ENCODE measurements around the gene CYP1B1. TPM values are rescaled to one million over a fixed set of nuclear protein-coding genes. Genes with fewer than 3 reads are reported as not detected.
"Not testable (repeated sequence)": the region's sequence is repeated elsewhere in the genome, so short reads cannot be mapped to it uniquely, and the experiment has no call there.

Gene CYP1B1
- polyA plus RNA-seq, 1 donor = 3.0 TPM

DNA sequence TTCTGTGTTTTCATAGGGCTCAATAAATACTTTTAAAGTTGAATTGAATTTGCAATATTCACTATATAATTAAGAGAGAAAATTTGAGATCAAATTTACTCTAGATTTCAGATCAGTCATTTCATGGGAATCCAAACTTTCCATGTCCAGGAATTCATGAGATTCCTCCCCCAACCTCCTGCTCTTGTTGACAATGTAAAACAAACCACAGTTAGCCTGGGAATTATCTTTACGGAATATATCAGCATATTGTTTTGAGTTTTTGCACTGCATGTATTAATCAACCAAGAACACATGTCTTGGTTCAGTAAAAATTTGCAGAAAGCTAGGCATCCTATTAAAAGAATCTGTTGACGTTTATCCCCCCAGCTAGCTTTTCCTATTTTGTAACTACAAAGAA lies 42.3 kb downstream of the CYP1B1 start:
- no peaks in the 10 kb centered on the region for H3K9me3 ChIP-seq (ENCODE audit: control insufficient read depth, low read depth, low read length)
- no peaks in the 10 kb centered on the region for H3K4me1 ChIP-seq (ENCODE audit: control insufficient read depth, insufficient read depth, low read length)
- H3K36me3 ChIP-seq (ENCODE audit: control insufficient read depth, insufficient read depth, low read length) = no peaks in the 10 kb centered on the region
- no peak overlapping the region for H3K27ac ChIP-seq (ENCODE audit: low read length)
- H3K4me3 ChIP-seq (ENCODE audit: low read length) = no peak overlapping the region
- DNase-seq = no peak
- 100% methylated on average over 1 of the region's 2 CpGs for WGBS (ENCODE audit: insufficient coverage, low lambda C conversion rate)
- peaks cover 8% of the 10 kb centered on the region for H3K27me3 ChIP-seq (ENCODE audit: control insufficient read depth, insufficient read depth, low read length)

DNA sequence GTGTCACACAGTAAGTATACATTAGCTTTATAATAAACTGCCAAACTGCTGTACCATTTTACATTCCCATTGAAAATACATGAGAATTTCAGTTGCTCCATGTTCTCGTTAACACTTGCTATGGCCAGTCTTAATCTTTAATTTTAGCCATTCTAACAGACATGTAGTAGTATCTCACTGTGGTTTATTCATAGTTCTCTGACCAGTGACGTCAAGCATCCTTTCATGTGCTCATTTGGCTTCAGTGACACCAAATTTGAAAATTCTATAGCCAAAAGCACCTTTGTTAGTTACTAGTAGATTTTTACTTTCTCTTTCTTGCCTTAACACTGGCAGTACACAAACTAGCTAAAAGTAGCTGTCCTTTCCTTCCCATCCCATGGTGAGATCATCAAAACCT lies 43.0 kb downstream of the CYP1B1 start:
- Histone ChIP-seq H3K4me3 (ENCODE audit: low read length) (no peak overlapping the region), H3K36me3 (ENCODE audit: control insufficient read depth, insufficient read depth, low read length) (no peaks in the 10 kb centered on the region), H3K4me1 (ENCODE audit: control insufficient read depth, insufficient read depth, low read length) (no peaks in the 10 kb centered on the region), H3K27ac (ENCODE audit: low read length) (no peak overlapping the region), H3K27me3 (ENCODE audit: control insufficient read depth, insufficient read depth, low read length) (peaks cover 1% of the 10 kb centered on the region), H3K9me3 (ENCODE audit: control insufficient read depth, low read depth, low read length) (no peaks in the 10 kb centered on the region)
- no peak for DNase-seq
- WGBS (ENCODE audit: insufficient coverage, low lambda C conversion rate) = 80% methylated on average over 1 of the region's 2 CpGs

- Histone ChIP-seq H3K36me3 (ENCODE audit: control insufficient read depth, insufficient read depth, low read length) (no peaks in the 10 kb centered on the region), H3K4me1 (ENCODE audit: control insufficient read depth, insufficient read depth, low read length) (no peaks in the 10 kb centered on the region), H3K9me3 (ENCODE audit: control insufficient read depth, low read depth, low read length) (no peaks in the 10 kb centered on the region), H3K27ac (ENCODE audit: low read length) (no peak overlapping the region), H3K27me3 (ENCODE audit: control insufficient read depth, insufficient read depth, low read length) (no peaks in the 10 kb centered on the region), H3K4me3 (ENCODE audit: low read length) (no peak overlapping the region)
- DNase-seq = no peak
- no CpG with 5 or more reads among the region's 1 CpG for WGBS (ENCODE audit: insufficient coverage, low lambda C conversion rate)
Measured at GRCh38 chr2:38030635-38031355, 45.2 kb downstream of the CYP1B1 start.

GRCh38 chr2:38029512-38029911 lies 46.4 kb downstream of the CYP1B1 start:
- WGBS (ENCODE audit: insufficient coverage, low lambda C conversion rate) = 86% methylated on average over 1 of the region's 5 CpGs

DNA sequence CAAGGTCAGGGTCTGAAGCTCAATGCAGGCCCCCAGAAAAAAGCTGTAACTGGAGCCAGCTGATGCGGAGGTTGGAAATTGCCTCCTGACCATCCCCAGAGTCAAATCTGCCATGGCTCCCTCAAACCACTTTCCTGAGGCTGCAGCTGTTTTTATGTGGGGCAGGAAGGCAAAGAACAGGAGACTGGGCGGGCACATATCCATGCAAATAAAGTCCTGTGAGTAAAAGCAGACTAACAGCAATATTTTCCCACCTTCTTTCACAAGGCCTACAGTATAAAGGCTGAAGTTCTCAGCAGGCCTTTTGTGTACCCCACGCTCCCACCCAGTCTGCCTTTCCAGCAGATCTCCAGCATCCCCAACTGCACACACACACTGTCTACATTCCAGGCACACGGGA lies 47.1 kb downstream of the CYP1B1 start:
- Histone ChIP-seq H3K36me3 (ENCODE audit: control insufficient read depth, insufficient read depth, low read length) (no peaks in the 10 kb centered on the region), H3K27ac (ENCODE audit: low read length) (no peak overlapping the region), H3K9me3 (ENCODE audit: control insufficient read depth, low read depth, low read length) (no peaks in the 10 kb centered on the region), H3K4me1 (ENCODE audit: control insufficient read depth, insufficient read depth, low read length) (no peaks in the 10 kb centered on the region), H3K4me3 (ENCODE audit: low read length) (no peak overlapping the region), H3K27me3 (ENCODE audit: control insufficient read depth, insufficient read depth, low read length) (no peaks in the 10 kb centered on the region)
- WGBS (ENCODE audit: insufficient coverage, low lambda C conversion rate) = no CpG with 5 or more reads among the region's 4 CpGs
- no peak for DNase-seq

More at GRCh38 chr2:38029512-38029911, 46.4 kb downstream of the CYP1B1 start:
- H3K4me3 ChIP-seq (ENCODE audit: low read length) = no peak overlapping the region
- H3K36me3 ChIP-seq (ENCODE audit: control insufficient read depth, insufficient read depth, low read length) = no peaks in the 10 kb centered on the region
- H3K27ac ChIP-seq (ENCODE audit: low read length) = no peak overlapping the region
- H3K27me3 ChIP-seq (ENCODE audit: control insufficient read depth, insufficient read depth, low read length) = no peaks in the 10 kb centered on the region
- H3K4me1 ChIP-seq (ENCODE audit: control insufficient read depth, insufficient read depth, low read length) = no peaks in the 10 kb centered on the region
- DNase-seq = no peak
- no peaks in the 10 kb centered on the region for H3K9me3 ChIP-seq (ENCODE audit: control insufficient read depth, low read depth, low read length)

DNA sequence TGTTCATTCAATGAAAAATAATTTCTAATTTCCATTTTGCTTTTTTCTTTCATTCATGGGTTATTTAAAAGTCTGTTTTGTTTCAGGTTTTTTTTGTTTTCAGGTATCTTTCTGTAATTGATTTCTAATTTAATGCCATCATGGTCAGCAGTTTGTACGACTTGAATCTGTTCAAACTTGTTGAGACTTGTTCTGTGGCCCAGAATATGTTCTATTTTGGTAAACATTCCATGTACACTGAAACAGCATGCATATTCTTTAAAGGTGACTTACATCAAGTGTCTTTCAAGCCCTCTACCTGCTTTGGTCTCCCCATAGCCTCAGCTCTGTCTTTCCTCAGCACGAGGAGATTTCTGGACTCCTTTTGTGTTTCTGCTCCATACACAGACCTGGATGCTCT lies 49.1 kb downstream of the CYP1B1 start:
- no peaks in the 10 kb centered on the region for H3K27me3 ChIP-seq (ENCODE audit: control insufficient read depth, insufficient read depth, low read length)
- H3K36me3 ChIP-seq (ENCODE audit: control insufficient read depth, insufficient read depth, low read length) = no peaks in the 10 kb centered on the region
- no peak overlapping the region for H3K27ac ChIP-seq (ENCODE audit: low read length)
- 60% methylated on average over 1 of the region's 2 CpGs for WGBS (ENCODE audit: insufficient coverage, low lambda C conversion rate)
- no peak overlapping the region for H3K4me3 ChIP-seq (ENCODE audit: low read length)
- H3K9me3 ChIP-seq (ENCODE audit: control insufficient read depth, low read depth, low read length) = no peaks in the 10 kb centered on the region
- DNase-seq = no peak
- H3K4me1 ChIP-seq (ENCODE audit: control insufficient read depth, insufficient read depth, low read length) = no peaks in the 10 kb centered on the region

- H3K27ac ChIP-seq (ENCODE audit: low read length) = no peak overlapping the region
- DNase-seq = no peak
- H3K4me3 ChIP-seq (ENCODE audit: low read length) = no peak overlapping the region
- H3K4me1 ChIP-seq (ENCODE audit: control insufficient read depth, insufficient read depth, low read length) = no peaks in the 10 kb centered on the region
- whole genome bisulfite sequencing (ENCODE audit: insufficient coverage, low lambda C conversion rate) = no CpG with 5 or more reads among the region's 9 CpGs
- peaks cover 5% of the 10 kb centered on the region for H3K36me3 ChIP-seq (ENCODE audit: control insufficient read depth, insufficient read depth, low read length)
- no peaks in the 10 kb centered on the region for H3K27me3 ChIP-seq (ENCODE audit: control insufficient read depth, insufficient read depth, low read length)
- peaks cover 6% of the 10 kb centered on the region for H3K9me3 ChIP-seq (ENCODE audit: control insufficient read depth, low read depth, low read length)
Measured at GRCh38 chr2:38021589-38021988, 54.4 kb downstream of the CYP1B1 start.

DNA sequence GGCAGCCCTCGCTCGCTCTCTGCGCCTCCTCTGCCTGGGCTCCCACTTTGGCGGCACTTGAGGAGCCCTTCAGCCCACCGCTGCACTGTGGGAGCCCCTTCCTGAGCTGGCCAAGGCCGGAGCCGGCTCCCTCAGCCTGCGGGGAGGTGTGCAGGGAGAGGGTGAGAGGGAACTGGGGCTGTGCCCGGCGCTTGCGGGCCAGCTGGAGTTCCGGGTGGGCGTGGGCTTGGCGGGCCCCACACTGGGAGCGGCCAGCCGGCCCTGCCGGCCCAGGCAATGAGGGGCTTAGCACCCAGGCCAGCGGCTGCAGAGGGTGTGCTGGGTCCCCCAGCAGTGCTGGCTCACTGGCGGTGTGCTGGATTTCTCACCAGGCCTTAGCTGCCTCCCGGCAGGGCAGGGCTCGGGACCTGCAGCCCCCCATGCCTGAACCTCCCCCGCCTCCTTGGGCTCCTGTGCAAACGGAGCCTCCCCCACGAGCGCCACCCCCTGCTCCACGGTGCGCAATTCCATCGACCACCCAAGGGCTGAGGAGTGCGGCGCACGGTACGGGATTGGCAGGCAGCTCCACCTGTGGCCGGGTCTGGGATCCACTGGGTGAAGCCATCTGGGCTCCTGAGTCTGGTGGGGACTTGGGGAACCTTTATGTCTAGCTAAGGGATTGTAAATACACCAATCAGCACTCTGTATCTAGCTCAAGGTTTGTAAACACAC lies 55.4 kb downstream of the CYP1B1 start:
- not testable (repeated sequence) for H3K9me3 ChIP-seq (ENCODE audit: control insufficient read depth, low read depth, low read length); H3K4me3 ChIP-seq (ENCODE audit: low read length); H3K36me3 ChIP-seq (ENCODE audit: control insufficient read depth, insufficient read depth, low read length); H3K27ac ChIP-seq (ENCODE audit: low read length); H3K27me3 ChIP-seq (ENCODE audit: control insufficient read depth, insufficient read depth, low read length); H3K4me1 ChIP-seq (ENCODE audit: control insufficient read depth, insufficient read depth, low read length); DNase-seq
- WGBS (ENCODE audit: insufficient coverage, low lambda C conversion rate) = no CpG with 5 or more reads among the region's 33 CpGs

- peaks cover 5% of the 10 kb centered on the region for H3K36me3 ChIP-seq (ENCODE audit: control insufficient read depth, insufficient read depth, low read length)
- DNase-seq = no peak
- no peak overlapping the region for H3K4me3 ChIP-seq (ENCODE audit: low read length)
- H3K27me3 ChIP-seq (ENCODE audit: control insufficient read depth, insufficient read depth, low read length) = no peaks in the 10 kb centered on the region
- H3K27ac ChIP-seq (ENCODE audit: low read length) = no peak overlapping the region
- no peaks in the 10 kb centered on the region for H3K4me1 ChIP-seq (ENCODE audit: control insufficient read depth, insufficient read depth, low read length)
- peaks cover 6% of the 10 kb centered on the region for H3K9me3 ChIP-seq (ENCODE audit: control insufficient read depth, low read depth, low read length)
- 90% methylated on average over 2 of the region's 7 CpGs for WGBS (ENCODE audit: insufficient coverage, low lambda C conversion rate)
Measured at GRCh38 chr2:38017836-38018235, 58.1 kb downstream of the CYP1B1 start.

All from large intestine (tissue), 3 donors.